SJCRH30 (cell line): ENCODE results near the gene KLHL12. TPM values are rescaled to one million over a fixed set of nuclear protein-coding genes. Genes with fewer than 3 reads are reported as not detected.
"Not testable (repeated sequence)": the region's sequence is repeated elsewhere in the genome, so short reads cannot be mapped to it uniquely, and the experiment has no call there.

ENCODE experiments used
- DNase-seq, 2 experiments: peaks; one replicate each; pipeline ENCODE4 v3.0.0-alpha.2; 2015 to 2020
- H3K27ac ChIP-seq: fragments of 250-450 bp; sonication (Bioruptor Pico); 2 replicates; pipeline ENCODE4 v1.5.1; 2020; ENCODE audit warnings: mild to moderate bottlenecking, moderate library complexity
- H3K27me3 ChIP-seq: fragments of 250-450 bp; sonication (Bioruptor Pico); 2 replicates; pipeline ENCODE4 v1.5.1; 2020; ENCODE audit warnings: mild to moderate bottlenecking, moderate library complexity
- H3K36me3 ChIP-seq: fragments of 250-450 bp; sonication (Bioruptor Pico); 2 replicates; pipeline ENCODE4 v1.5.1; 2020; ENCODE audit warnings: mild to moderate bottlenecking, moderate library complexity
- H3K4me1 ChIP-seq: fragments of 250-450 bp; sonication (Bioruptor Pico); 2 replicates; pipeline ENCODE4 v1.5.1; 2020; ENCODE audit warnings: mild to moderate bottlenecking, moderate library complexity
- H3K4me3 ChIP-seq: fragments of 250-450 bp; sonication (Bioruptor Pico); 2 replicates; pipeline ENCODE4 v1.5.1; 2020; ENCODE audit warnings: mild to moderate bottlenecking, moderate library complexity
- H3K9me3 ChIP-seq: fragments of 250-450 bp; sonication (Bioruptor Pico); replicated peaks from 2 replicates; pipeline ENCODE4 v1.5.1; 2020; ENCODE audit warnings: mild to moderate bottlenecking, moderate library complexity
- total RNA-seq: library from RNA; depleted of rRNA; stranded (reverse); fragments of >200 nt; shearing (Covaris generic); gene quantifications from 2 replicates; pipeline ENCODE4 v1.2.3, GENCODE V29; 2014

Gene KLHL12
- total RNA-seq, 1 experiment from 2014 or later = 36.4 TPM

DNA sequence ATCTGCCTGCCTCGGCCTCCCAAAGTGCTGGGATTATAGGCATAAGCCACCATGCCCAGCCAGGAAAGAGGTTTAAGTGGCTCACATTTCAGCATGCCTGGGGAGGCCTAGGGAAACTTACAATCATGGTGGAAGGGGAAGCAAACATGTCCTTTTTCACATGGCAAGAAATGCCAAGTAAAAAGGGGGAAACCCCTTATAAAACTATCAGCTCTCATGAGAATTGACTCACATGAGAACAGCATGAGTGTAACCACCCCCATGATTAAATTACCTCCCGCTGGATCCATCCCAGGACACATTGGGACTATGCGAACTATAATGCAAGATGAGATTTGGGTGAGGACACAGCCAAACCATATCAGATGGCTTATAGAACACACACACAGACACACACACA is 8.8 kb upstream of the KLHL12 start:
- peaks cover 7% of the 10 kb centered on the region for H3K36me3 ChIP-seq
- H3K27ac ChIP-seq = no peak overlapping the region
- H3K9me3 ChIP-seq = 0 out of 2 replicates have a peak, but pooled peaks cover 5% of the 10 kb centered on the region
- no peak for DNase-seq
- H3K4me3 ChIP-seq = no peak overlapping the region
- no peaks in the 10 kb centered on the region for H3K27me3 ChIP-seq
- H3K4me1 ChIP-seq = no peaks in the 10 kb centered on the region

DNA sequence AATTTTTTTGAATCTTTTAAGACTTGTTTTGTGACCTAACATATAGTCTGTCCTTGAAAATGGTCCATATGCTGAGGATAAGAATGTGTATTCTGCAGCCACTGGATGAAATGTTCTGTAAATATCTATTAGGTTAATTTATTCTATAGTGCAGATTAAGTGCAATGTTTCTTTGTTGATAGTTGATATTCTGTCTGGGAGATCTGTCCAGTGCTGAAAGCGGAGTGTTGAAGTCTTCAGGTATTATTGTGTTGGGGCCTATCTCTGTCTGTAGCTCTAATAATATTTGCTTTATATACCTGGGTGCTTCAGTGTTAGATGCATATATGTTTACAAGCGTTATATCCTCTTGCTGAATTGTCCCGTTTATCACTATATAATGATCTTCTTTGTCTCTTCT is 7.7 kb upstream of the KLHL12 start:
- Histone ChIP-seq H3K9me3 (0 out of 2 replicates have a peak, but pooled peaks cover 5% of the 10 kb centered on the region), H3K4me1 (no peaks in the 10 kb centered on the region), H3K4me3 (no peak overlapping the region), H3K36me3 (no peaks in the 10 kb centered on the region; the same call in 1 of the 2 replicates), H3K27ac (no peak overlapping the region), H3K27me3 (no peaks in the 10 kb centered on the region)
- no peak for DNase-seq

DNA sequence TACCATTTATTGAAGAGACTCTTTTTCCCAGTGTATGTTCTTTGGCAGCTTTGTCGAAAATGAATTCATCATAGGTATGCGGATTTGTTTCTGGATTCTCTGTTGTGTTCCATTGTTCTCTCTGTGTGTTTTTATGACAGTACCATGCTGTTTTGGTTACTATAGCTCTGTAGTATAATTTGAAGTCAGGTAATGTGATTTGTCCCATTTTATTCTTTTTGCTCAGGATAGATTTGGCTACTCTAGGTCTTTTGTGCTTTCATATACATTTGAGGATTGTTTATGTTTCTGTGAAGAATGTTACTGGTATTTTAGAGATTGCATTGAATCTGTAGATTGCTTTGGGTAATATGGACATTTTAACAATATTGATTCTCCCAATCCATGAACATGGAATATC is 5.4 kb upstream of the KLHL12 start:
- Histone ChIP-seq H3K27me3 (no peaks in the 10 kb centered on the region), H3K36me3 (no peaks in the 10 kb centered on the region), H3K9me3 (0 out of 2 replicates have a peak, but pooled peaks cover 5% of the 10 kb centered on the region), H3K4me1 (no peaks in the 10 kb centered on the region), H3K27ac (no peak overlapping the region), H3K4me3 (no peak overlapping the region)
- DNase-seq = no peak

DNA sequence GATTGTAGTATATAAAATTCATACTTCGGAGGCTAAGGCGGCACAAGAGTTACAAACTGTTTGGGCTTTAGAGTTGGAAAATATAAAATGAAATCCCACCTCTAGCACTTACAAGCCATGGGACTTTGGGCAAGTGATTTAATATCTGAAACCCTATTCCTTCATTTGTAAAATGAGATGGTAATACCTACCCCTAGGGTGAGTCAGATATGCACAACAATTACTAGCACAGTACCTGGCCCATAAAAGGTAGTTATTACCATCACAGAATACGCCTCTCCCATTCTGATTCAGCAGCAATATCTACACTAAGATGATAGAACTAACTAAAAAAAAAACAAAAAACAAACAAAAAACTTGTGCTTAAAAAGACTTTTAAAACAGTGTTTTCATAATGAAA is 3.5 kb downstream of the KLHL12 start:
- no peak for DNase-seq
- H3K27ac ChIP-seq = no peak overlapping the region
- H3K36me3 ChIP-seq = peaks cover 6% of the 10 kb centered on the region; the same call in 1 of the 2 replicates
- no peak overlapping the region for H3K4me3 ChIP-seq
- H3K9me3 ChIP-seq = no peaks in the 10 kb centered on the region
- H3K27me3 ChIP-seq = no peaks in the 10 kb centered on the region
- H3K4me1 ChIP-seq = peaks cover 3% of the 10 kb centered on the region; the same call in 1 of the 2 replicates

DNA sequence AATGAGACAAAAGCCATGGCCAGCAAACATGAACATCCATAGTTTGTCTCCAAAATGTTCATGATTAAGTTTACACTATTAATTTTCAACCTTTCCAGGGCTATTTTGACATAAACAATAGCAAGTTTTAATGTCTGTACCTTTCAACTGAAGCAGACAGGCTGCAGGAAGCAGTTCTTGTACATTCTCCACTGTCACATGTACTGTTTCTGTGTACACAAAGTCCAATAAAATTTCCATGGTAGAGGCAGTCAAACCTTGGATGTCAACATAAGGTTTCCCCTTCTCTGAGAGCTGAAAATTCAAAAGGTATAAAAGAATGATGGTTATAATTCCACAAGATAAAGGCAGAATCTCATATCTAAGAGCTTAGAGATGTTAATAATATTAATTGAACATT is 7.4 kb downstream of the KLHL12 start:
- Histone ChIP-seq H3K4me3 (no peak overlapping the region), H3K36me3 (peaks cover 25% of the 10 kb centered on the region), H3K27ac (no peak overlapping the region), H3K27me3 (no peaks in the 10 kb centered on the region), H3K9me3 (no peaks in the 10 kb centered on the region), H3K4me1 (no peaks in the 10 kb centered on the region)
- DNase-seq = no peak

DNA sequence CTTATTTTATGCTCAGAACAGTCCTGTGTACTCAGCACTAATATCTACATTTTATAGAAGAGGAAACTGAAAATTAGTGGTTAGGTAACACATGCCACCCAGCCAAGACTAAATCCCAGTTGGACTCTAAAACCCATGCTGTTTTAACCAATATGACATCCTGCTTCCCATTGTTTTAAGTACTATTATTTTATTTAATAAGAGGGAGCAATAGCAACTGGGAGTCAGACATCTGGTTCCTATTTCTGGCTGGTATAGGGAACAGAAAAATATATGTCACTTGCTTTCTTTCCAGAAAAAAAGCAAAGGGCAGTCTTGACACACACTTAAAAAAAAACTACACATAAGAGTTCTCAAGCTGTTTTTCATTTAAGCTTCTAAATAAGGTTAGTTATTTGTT is 11.9 kb downstream of the KLHL12 start:
- Histone ChIP-seq H3K27ac (no peak overlapping the region), H3K4me3 (no peak overlapping the region), H3K36me3 (peaks cover 45% of the 10 kb centered on the region), H3K9me3 (no peaks in the 10 kb centered on the region), H3K4me1 (no peaks in the 10 kb centered on the region), H3K27me3 (no peaks in the 10 kb centered on the region)
- no peak for DNase-seq

DNA sequence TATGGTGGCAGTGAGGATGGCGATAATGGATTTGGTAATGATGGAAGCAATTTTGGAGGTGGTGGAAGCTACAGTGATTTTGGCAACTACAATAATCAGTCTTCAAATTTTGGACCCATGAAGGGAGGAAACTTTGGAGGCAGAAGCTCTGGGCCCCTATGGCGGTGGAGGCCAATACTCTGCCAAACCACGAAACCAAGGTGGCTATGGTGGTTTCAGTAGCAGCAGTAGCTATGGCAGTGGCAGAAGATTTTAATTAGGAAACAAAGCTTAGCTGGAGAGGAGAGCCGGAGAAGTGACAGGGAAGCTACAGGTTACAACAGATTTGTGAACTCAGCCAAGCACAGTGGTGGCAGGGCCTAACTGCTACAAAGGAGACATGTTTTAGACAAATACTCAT is 14.6 kb downstream of the KLHL12 start:
- H3K9me3 ChIP-seq, H3K4me3 ChIP-seq, H3K27me3 ChIP-seq, H3K27ac ChIP-seq, H3K4me1 ChIP-seq, DNase-seq: not testable (repeated sequence)
- H3K36me3 ChIP-seq = peaks cover 42% of the 10 kb centered on the region

DNA sequence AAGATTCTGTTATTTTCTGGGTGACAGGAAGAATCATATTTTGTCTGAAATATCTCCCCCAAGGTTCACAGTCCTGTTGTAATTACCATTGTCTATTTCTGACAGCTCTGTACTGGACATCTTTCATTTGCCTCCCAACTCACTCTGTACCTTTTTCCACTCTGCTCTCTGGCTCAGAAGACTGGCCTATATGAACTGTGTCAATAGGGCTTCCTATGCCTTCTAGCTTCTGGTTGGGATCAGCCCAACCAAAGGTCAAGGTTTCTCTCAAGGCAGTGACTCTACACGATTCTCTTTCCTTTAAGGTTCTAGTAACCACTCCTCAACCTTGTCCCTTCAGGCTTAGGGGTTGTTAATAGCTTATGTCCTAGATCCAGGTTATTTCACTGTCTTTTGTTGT is 17.5 kb downstream of the KLHL12 start:
- Histone ChIP-seq H3K9me3 (no peaks in the 10 kb centered on the region), H3K4me1 (no peaks in the 10 kb centered on the region), H3K27ac (no peak overlapping the region), H3K36me3 (peaks cover 32% of the 10 kb centered on the region), H3K4me3 (no peak overlapping the region), H3K27me3 (no peaks in the 10 kb centered on the region)
- no peak for DNase-seq

DNA sequence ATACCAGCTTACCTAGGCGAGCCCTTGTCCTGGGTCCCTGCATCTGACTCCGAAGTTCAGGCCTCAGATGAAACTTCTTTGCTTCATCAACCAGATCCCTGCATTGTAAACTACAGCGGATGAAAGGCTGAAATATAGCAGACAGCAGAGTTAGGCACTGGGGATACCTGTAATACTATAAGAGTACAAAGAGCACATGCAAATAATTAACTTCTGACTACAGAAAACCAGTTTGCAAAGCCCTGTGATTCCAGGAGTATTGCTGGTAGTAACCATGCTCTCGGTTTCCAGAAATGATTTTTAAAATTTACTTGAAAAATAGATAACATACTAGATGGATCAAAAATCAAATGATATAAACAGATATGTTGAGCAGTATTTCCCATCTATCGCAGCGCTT is 18.0 kb downstream of the KLHL12 start:
- Histone ChIP-seq H3K27ac (no peak overlapping the region), H3K4me1 (no peaks in the 10 kb centered on the region), H3K27me3 (no peaks in the 10 kb centered on the region), H3K4me3 (no peak overlapping the region), H3K9me3 (no peaks in the 10 kb centered on the region), H3K36me3 (peaks cover 30% of the 10 kb centered on the region)
- DNase-seq = no peak

DNA sequence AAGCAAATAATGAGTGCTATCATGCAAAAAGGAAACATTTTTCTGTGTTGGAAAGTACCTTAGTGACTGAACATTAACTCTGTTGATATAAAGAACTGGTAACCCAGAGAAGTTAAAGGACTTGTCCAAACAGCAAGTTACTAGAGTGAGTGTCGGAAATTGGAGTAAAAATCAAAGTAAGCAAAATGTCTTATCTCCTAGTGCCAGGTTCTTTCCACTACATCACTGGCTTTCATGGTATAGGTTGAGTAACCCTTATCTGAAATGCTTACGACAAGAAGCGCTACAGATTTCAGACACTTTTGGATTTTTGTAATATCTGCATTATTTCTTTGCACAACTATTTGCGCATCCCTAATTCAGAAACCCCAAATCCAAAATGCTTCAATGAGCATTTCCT is 21.7 kb downstream of the KLHL12 start:
- no peak for DNase-seq
- H3K27me3 ChIP-seq = no peaks in the 10 kb centered on the region
- H3K4me3 ChIP-seq = no peak overlapping the region
- H3K27ac ChIP-seq = no peak overlapping the region
- H3K36me3 ChIP-seq = peaks cover 17% of the 10 kb centered on the region
- no peaks in the 10 kb centered on the region for H3K4me1 ChIP-seq
- H3K9me3 ChIP-seq = no peaks in the 10 kb centered on the region

DNA sequence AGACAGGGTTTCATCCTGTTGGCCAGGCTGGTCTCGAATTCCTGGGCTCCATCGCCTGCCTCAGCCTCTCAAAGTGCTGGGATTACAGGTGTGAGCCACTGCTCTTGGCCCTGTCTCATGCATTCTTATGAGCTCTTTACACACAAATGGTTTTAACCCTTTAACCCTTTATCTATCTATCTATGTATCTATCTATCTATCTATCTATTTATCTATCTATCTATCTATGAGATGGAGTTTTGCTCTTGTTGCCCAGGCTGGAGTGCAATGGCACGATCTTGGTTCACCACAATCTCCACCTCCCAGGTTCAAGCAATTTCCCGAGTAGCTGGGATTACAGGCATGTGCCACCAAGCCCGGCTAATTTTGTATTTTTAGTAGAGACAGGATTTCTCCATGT is 23.2 kb downstream of the KLHL12 start:
- not testable (repeated sequence) for H3K4me3 ChIP-seq, H3K27me3 ChIP-seq, DNase-seq, H3K27ac ChIP-seq, H3K4me1 ChIP-seq, H3K9me3 ChIP-seq
- H3K36me3 ChIP-seq = peaks cover 19% of the 10 kb centered on the region

DNA sequence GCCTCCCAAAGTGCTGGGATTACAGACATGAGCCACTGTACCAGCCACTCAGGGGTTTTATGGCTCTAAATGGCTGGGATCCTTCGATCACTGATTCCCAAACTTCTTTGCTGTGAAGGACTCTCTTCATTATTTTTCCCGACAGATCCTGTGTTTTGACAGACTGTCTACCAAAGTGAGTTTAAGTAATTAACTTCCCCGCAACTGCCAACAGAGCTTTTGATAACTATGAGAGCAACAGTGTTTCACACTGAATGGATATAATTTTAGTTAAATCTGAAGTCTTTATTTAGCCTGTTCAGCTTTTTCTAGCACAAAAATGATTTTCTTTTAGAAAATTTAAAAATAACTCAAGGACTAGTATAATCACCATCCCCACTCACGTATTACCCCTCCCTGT is 25.5 kb downstream of the KLHL12 start:
- Histone ChIP-seq H3K27me3 (no peaks in the 10 kb centered on the region), H3K9me3 (no peaks in the 10 kb centered on the region), H3K27ac (no peak overlapping the region), H3K4me3 (no peak overlapping the region), H3K36me3 (peaks cover 20% of the 10 kb centered on the region), H3K4me1 (no peaks in the 10 kb centered on the region)
- no peak for DNase-seq

DNA sequence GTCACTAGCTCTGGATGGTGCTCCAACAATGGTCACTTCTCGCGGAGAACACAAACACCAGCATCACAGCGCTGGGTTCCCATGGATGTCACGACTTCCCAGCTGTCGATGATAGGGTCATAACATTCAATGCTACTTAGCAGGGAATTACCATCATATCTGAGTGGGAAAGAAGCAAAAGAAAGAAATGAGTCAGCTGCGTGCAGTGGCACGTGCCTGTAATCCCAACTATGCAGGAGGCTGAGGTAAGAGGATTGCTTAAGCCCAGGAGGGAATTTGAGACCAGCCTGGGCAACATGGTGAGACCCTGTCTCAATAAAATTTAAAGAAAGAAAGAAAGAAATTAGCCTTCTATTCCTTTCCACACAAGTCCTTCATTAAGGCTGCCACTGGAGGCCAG is 34.5 kb downstream of the KLHL12 start:
- Histone ChIP-seq H3K4me1 (peaks cover 4% of the 10 kb centered on the region; the same call in 1 of the 2 replicates), H3K36me3 (peaks cover 12% of the 10 kb centered on the region), H3K27ac (no peak overlapping the region), H3K4me3 (no peak overlapping the region), H3K27me3 (no peaks in the 10 kb centered on the region), H3K9me3 (no peaks in the 10 kb centered on the region)
- DNase-seq = no peak

DNA sequence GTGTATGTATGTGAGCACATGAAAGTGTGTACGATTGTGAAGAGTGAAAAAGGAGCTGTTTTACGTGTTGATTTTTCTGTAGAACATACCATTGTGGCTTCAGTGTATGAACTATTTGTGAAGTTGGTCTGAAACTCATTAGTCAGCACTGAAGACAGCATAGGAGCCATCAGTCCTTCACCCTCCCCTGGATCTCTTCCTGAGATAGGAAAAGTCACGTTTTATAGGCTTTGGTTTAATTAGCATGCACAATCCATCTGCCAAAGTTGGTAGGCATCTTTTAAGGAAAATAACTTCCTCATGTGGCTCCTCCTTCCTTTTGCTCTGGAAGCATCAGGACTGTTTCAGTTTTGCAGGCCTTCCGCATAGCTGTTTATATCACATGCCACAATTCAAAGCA is 36.6 kb downstream of the KLHL12 start:
- Histone ChIP-seq H3K4me3 (no peak overlapping the region), H3K36me3 (peaks cover 7% of the 10 kb centered on the region), H3K27ac (no peak overlapping the region), H3K4me1 (peaks cover 4% of the 10 kb centered on the region; the same call in 1 of the 2 replicates), H3K9me3 (no peaks in the 10 kb centered on the region), H3K27me3 (no peaks in the 10 kb centered on the region)
- no peak for DNase-seq

DNA sequence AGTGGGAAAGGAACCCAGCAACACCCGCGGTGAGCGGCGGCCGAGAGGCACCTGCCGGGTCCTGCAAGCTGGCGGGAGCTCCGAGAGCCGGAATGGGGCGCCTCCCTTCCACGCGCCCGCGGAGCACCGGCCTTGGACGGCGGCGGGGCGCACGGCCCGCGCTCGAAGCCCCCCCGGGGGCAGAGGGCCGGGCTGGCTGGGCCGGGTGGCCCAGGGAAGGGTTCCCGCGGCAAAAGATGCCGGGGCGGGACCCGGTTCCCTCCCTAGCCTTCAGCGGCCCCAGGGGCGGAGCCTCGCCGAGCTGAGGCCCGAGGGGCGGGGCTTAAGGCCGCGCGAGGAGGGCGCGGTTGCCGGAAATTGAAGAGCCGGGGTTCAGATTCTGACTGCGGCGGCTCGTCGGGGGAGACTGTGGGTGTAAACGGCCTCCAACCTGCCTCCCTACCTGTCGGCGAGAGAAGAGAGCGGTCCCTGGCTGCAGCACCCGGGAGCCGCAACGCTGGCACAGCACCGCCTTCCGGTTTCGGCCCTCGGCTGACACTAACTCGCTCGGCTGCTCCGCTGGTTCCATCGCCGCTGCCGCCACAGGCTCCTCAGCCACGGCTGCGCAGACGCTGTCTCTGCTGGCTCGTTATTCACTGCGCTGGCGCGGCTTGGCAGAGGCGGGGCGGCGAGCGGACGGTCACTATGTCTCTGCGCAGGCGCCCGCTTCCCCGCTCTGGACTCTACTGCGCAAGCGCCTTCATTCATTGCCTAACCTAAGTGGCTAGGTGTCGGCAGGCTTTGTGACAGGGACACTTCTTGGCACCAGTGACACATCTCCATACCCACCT is 38.3 kb downstream of the KLHL12 start, which contains the start of gene RABIF:
Gene RABIF, minus strand, starts transcription at position 619 of the 830 bp plus-strand sequence. Its CDS starts 51 bp downstream, at position 568.
- H3K27me3 ChIP-seq = no peaks in the 10 kb centered on the region
- H3K4me1 ChIP-seq = peaks cover 4% of the 10 kb centered on the region; the same call in 1 of the 2 replicates
- H3K36me3 ChIP-seq = no peaks in the 10 kb centered on the region; the same call in 1 of the 2 replicates
- no peaks in the 10 kb centered on the region for H3K9me3 ChIP-seq
- H3K4me3 ChIP-seq = peak within 1 kb of the TSS; percentile 85
- DNase-seq = peak; percentile 97 to 98
- H3K27ac ChIP-seq = peak within 1 kb of the TSS; percentile 46

DNA sequence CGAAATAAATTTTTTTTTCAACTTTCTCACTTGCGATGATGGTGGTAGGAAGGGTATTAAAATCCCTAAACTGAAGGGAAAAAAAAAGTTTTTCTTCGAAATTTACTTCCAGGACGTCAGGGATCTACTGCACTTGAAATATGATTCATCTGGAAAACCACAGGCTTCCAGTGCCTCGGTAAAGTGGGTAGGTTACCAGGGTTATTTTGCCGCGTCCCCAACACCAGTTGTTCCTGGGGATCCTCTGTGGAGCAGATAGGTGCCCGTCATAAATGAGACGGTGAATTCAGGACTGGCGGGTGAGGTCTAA is 38.9 kb downstream of the KLHL12 start:
- H3K27ac ChIP-seq = peak overlapping the region; percentile 46; the same call in 1 of the 2 replicates
- no peaks in the 10 kb centered on the region for H3K9me3 ChIP-seq
- no peaks in the 10 kb centered on the region for H3K27me3 ChIP-seq
- H3K4me3 ChIP-seq = peak overlapping the region; percentile 85
- peaks cover 4% of the 10 kb centered on the region; the same call in 1 of the 2 replicates for H3K4me1 ChIP-seq
- H3K36me3 ChIP-seq = no peaks in the 10 kb centered on the region; the same call in 1 of the 2 replicates
- DNase-seq = no peak
